Ascending aorta (tissue), 2 donors: ENCODE results near the gene VOPP1. TPM values are rescaled to one million over a fixed set of nuclear protein-coding genes. Genes with fewer than 3 reads are reported as not detected.

Experiments
- DNase-seq, 2 donors: peaks; one replicate each; pipeline ENCODE4 v3.0.0-alpha.2; 2019; ENCODE audit warnings: low spot score in 2 of 2
- H3K27ac ChIP-seq, 2 donors: fragments of 200-600 bp; sonication (generic); one replicate each; pipeline ENCODE4 v1.5.1; 2016 to 2017; ENCODE audit warnings: mild to moderate bottlenecking in 1 of 2
- H3K27me3 ChIP-seq: fragments of 200-600 bp; sonication (generic); one replicate; pipeline ENCODE4 v1.5.1; 2017
- H3K36me3 ChIP-seq, 2 donors: fragments of 200-600 bp; sonication (generic); one replicate each; pipeline ENCODE4 v1.5.1; 2016
- H3K4me1 ChIP-seq, 2 donors: fragments of 200-600 bp; sonication (generic); one replicate each; pipeline ENCODE4 v1.5.1; 2016 to 2017; ENCODE audit warnings: mild to moderate bottlenecking in 1 of 2
- H3K4me3 ChIP-seq, 2 donors: fragments of 200-600 bp; sonication (generic); one replicate each; pipeline ENCODE4 v1.5.1; 2016 to 2017; ENCODE audit warnings: mild to moderate bottlenecking in 1 of 2
- H3K9me3 ChIP-seq, 2 donors: fragments of 200-600 bp; sonication (generic); one replicate each; pipeline ENCODE4 v1.5.1; 2016
- intact Hi-C: fragments of 100-400 bp; cut with DNase I; formaldehyde crosslinking; loops from one replicate; pipeline ENCODE4 v1.15.1; 2023
- total RNA-seq: library from RNA; depleted of rRNA; stranded (reverse); fragments of >200 nt; gene quantifications from one replicate; pipeline ENCODE4 v1.1.0, GENCODE V29; 2016
- TF ChIP-seq, protein P1 (sequence below), 3 experiments: fragments of 200-600 bp in 2 of 3; fragments of 450-650 bp in 1 of 3; sonication (generic) in 2 of 3; IDR thresholded peaks; one replicate each; pipeline ENCODE4 v1.5.1; 2016 to 2019; ENCODE audit warnings: antibody characterized with exemption in 3 of 3, mild to moderate bottlenecking in 1 of 3, moderate library complexity in 1 of 3

The VOPP1 gene
- total RNA-seq, 1 donor from 2014 or later = 78.8 TPM

DNA sequence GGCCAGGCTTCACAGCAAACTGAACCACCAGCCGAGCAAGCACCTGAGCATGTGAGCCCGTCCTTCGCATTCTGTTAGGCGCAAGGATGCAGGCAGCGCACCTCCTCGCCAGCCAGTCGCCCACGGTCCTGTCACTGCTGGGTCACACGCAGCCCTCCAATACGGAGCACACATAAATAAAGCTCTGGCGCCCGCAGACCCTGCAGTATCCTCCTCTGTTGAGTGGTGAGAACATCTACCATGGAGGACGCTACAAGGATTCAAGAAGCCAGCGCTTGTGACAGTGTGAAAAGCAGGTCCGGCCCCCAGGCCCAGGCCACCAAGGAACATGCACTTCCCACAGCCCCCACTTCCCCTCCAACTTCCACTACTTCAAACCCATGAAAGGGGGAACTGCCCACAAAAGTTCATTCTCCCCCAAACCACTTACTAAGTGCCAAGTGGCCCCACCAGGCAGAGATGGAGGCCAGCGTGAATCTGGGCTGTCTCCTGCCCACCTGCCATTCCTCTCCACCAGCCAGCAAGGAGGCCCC is 34.8 kb downstream of the VOPP1 start:
- Histone ChIP-seq H3K27ac (no peak overlapping the region), H3K27me3 (no peaks in the 10 kb centered on the region), H3K4me3 (no peak overlapping the region), H3K9me3 (no peaks in the 10 kb centered on the region), H3K4me1 (peaks cover 4 to 16% of the 10 kb centered on the region in 2 donors), H3K36me3 (no peaks in the 10 kb centered on the region)
- TF ChIP-seq, protein P1, sequence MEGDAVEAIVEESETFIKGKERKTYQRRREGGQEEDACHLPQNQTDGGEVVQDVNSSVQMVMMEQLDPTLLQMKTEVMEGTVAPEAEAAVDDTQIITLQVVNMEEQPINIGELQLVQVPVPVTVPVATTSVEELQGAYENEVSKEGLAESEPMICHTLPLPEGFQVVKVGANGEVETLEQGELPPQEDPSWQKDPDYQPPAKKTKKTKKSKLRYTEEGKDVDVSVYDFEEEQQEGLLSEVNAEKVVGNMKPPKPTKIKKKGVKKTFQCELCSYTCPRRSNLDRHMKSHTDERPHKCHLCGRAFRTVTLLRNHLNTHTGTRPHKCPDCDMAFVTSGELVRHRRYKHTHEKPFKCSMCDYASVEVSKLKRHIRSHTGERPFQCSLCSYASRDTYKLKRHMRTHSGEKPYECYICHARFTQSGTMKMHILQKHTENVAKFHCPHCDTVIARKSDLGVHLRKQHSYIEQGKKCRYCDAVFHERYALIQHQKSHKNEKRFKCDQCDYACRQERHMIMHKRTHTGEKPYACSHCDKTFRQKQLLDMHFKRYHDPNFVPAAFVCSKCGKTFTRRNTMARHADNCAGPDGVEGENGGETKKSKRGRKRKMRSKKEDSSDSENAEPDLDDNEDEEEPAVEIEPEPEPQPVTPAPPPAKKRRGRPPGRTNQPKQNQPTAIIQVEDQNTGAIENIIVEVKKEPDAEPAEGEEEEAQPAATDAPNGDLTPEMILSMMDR (IDR thresholded peaks at IDR 0.05) = no peak
- intact Hi-C loops = no loop called here
- no peak for DNase-seq

DNA sequence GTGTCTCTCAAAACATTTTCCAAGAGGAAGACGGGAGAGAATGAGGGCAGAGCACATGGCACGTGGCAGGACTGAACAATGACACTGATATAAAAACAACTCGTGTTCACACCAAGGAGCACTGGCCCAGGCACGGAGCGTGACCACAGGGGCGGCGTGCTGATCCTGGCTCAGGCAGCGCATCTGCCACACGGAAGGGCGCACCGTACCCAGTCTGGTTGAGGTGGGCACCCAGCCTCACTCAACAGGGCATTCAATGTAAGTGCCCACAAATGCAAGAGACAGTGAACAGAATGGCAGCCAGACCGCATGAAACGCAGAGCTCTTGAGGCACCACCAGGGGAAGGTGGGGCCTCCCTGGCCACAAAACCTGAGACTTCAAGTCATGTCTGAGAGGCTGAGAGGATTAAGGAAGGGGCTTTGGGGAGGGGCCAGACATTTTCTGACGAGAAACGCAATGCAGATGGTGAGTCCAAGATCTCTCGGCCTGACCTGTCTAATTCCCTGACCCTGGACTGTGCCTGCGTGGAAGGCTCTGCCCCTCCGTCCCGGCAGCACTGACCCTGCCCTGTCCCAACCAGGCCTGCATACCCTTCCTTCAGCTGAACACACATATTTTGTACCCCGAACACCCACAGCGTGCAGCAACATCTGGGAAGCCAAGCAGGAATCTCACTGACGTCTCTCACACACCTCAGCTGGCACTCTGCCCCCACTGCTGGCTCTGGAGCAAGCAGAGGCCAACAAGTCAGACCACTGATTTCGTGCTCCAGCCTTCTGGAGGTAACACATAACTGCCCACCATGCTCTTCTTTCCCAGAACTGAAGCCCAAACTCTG is 35.5 kb downstream of the VOPP1 start:
- no peak for DNase-seq
- no peak overlapping the region for H3K4me3 ChIP-seq
- H3K27ac ChIP-seq = no peak overlapping the region
- H3K36me3 ChIP-seq = no peaks in the 10 kb centered on the region
- H3K27me3 ChIP-seq = no peaks in the 10 kb centered on the region
- H3K9me3 ChIP-seq = no peaks in the 10 kb centered on the region
- TF ChIP-seq, protein P1 (IDR thresholded peaks at IDR 0.05) = no peak
- H3K4me1 ChIP-seq = peaks cover 4 to 16% of the 10 kb centered on the region in 2 donors
- intact Hi-C loops = no loop called here

DNA sequence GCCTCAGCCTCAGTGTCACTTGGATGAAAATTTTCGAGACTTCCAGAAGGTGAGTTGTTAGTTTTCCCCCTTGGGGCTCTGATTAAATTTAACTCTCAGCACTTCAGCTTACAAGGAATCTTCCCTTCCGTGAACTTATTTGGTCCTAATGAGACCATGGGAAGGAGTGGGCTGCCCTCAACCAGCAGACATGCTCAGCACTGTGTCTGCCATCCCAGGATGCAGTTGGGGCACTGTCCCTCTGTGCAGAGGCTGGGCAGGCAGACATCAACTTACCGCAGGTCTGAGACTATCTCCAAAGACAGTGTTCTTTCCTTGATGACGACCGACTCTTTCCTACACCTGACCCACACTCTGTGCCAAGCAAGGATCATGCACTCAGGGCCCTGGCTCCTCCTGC is 36.7 kb downstream of the VOPP1 start:
- TF ChIP-seq, protein P1 (IDR thresholded peaks at IDR 0.05) = no peak
- Histone ChIP-seq H3K9me3 (no peaks in the 10 kb centered on the region), H3K27ac (no peak overlapping the region), H3K36me3 (no peaks in the 10 kb centered on the region), H3K4me3 (no peak overlapping the region), H3K4me1 (peaks cover 4 to 16% of the 10 kb centered on the region in 2 donors), H3K27me3 (no peaks in the 10 kb centered on the region)
- intact Hi-C loops = no loop called here
- no peak for DNase-seq

DNA sequence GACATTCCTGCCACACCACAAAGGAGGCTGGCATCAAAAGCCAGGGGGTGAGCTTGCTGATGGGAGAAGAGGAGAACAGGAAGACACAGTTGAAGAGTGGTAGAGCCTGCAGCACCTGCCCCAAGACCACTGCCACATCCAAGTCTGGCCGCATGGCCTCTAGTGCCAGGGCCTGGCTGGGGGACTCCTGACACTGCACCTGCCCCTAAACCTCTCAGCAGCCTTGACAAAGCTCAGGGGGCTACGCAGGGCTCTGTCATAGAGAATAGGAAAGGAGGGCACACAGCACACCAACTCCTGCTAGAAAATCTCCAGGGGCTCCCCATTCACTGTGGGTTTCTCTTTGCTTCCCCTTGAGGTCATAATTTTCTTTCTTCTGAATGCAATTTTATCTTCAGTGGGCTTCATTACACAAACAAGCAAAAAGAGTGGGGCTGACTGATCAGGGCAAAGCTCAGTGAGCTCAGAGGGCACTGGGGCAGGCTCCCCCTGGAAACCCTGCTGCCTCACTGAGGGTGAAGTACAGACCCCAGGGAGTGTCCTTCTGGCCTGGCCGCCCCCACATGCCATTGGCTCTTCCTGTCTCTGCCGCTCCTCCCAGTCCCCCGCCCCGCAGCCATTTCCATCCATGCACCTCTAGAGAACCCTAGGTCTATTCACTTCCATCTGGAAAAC is 37.2 kb downstream of the VOPP1 start:
- no peaks in the 10 kb centered on the region for H3K9me3 ChIP-seq
- no peak for DNase-seq
- TF ChIP-seq, protein P1 (IDR thresholded peaks at IDR 0.05) = no peak
- no peaks in the 10 kb centered on the region for H3K36me3 ChIP-seq
- no peaks in the 10 kb centered on the region for H3K27me3 ChIP-seq
- H3K4me1 ChIP-seq = peaks cover 4 to 16% of the 10 kb centered on the region in 2 donors
- no peak overlapping the region for H3K4me3 ChIP-seq
- H3K27ac ChIP-seq = peak overlapping the region; percentile 33 to 34
- intact Hi-C loops = no loop called here

DNA sequence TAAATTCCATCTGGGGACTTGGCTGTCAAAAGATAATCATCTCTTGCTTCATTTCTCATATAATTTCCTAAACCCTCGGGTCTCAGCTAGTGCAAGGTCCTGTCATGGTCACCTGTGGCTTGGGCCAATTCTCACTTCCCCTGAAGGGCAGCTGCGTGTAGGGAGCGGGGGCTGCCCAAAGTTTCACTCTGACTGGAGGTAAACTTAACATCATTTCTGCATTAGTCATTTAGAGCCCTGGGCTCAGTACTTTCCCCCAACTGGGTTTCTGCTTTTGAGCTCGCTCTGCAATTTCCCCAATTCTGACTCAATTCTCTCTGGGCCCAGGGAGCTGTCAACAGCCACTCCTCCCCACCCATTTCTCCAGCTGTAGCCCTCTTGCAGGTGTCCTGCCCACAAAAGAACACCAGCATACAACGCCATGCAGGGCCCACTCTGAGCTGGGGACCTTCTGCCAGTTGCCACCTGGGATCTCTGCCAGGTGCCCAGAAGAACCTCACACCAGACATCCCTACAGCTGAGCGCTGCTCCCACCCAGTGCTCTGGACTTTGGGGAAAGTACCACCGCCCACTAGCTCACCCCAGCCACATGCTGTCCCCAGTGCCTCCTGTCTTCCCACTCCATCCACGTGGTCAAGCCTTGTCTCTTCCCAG is 37.9 kb downstream of the VOPP1 start:
- no peaks in the 10 kb centered on the region for H3K36me3 ChIP-seq
- H3K27me3 ChIP-seq = no peaks in the 10 kb centered on the region
- H3K27ac ChIP-seq = peak overlapping the region; percentile 33 to 34
- TF ChIP-seq, protein P1 (IDR thresholded peaks at IDR 0.05) = no peak
- intact Hi-C loops = no loop called here
- no peak overlapping the region for H3K4me3 ChIP-seq
- peaks cover 4 to 16% of the 10 kb centered on the region in 2 donors for H3K4me1 ChIP-seq
- H3K9me3 ChIP-seq = no peaks in the 10 kb centered on the region
- peak; percentile 42 to 73 for DNase-seq
